Stimulated activated memory B cell treated with anti-CD40 and anti-IgM and Interleukin-4, amounts not matched to agents 10 μg/mL and 1 μg/mL and 100 μg/mL, for 72 hours (primary cell): ENCODE measurements around the gene PKN1.
"Not testable (repeated sequence)": the region's sequence is repeated elsewhere in the genome, so short reads cannot be mapped to it uniquely, and the experiment has no call there.

ENCODE experiments used
- ATAC-seq: fragments of 150-1000 bp; cut with Tn5 transposase; 2 replicates; pipeline ENCODE4 v1.10.0; 2021
- H3K27ac Mint-ChIP-seq: one replicate; pipeline ENCODE4 v1.8.0; 2022; ENCODE audit warnings: mild to moderate bottlenecking, mixed read lengths
- H3K27me3 Mint-ChIP-seq: one replicate; pipeline ENCODE4 v1.8.0; 2022; ENCODE audit warnings: mixed read lengths
- H3K36me3 Mint-ChIP-seq: one replicate; pipeline ENCODE4 v1.8.0; 2022; ENCODE audit warnings: mixed read lengths
- H3K4me1 Mint-ChIP-seq: one replicate; pipeline ENCODE4 v1.8.0; 2022; ENCODE audit warnings: mixed read lengths
- H3K4me3 Mint-ChIP-seq: one replicate; pipeline ENCODE4 v1.8.0; 2022; ENCODE audit warnings: mild to moderate bottlenecking, moderate library complexity, mixed read lengths
- H3K9me3 Mint-ChIP-seq: one replicate; pipeline ENCODE4 v1.8.0; 2022; ENCODE audit warnings: mixed read lengths

The PKN1 gene

DNA sequence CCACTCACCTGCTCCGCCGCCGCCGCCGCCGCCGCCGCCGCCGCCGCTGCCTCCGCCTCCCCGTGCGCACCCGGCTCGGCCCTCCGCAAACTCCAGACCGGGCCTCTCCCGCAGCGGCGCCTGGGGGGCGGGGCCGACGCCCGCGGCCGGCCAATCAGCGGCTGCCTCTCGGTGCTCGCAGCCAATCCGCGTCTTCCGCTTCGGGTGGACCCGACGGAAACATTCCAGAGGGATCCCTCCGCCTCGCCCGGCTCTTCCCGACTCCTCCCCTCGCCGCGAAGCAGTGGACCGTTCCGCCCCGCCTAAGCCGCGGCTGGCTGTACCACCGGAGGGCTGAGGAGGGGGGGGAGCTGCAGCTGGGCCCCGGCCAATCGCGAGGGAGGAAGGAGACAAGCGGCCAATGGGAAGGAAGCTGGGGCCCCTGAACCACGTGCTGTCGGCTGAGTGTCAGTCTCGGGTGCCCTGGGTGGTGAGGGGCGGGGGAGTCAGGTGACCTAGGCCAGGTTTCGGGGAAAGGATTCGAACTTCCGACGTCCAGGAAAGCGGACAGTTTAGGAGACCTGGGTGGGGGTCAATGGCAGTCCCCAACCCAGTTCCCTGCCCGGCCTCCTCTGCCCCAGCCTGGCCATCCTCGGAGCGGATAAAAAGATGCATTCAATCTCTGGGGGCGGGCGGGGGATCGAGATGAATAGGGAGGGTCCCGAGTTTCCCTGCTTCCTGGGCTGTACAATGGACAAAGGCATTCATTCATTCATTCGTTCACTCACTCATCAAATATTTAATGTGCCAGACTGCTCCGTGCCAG lies 63.1 kb downstream of the PKN1 start, which contains the start of gene GIPC1:
GIPC1 (minus strand) TSS at position 99 of the 805 bp plus-strand sequence. CDS start 13,151 bp downstream, outside the sequence.
- peaks cover 12% of the 10 kb centered on the region for H3K36me3 Mint-ChIP-seq

DNA sequence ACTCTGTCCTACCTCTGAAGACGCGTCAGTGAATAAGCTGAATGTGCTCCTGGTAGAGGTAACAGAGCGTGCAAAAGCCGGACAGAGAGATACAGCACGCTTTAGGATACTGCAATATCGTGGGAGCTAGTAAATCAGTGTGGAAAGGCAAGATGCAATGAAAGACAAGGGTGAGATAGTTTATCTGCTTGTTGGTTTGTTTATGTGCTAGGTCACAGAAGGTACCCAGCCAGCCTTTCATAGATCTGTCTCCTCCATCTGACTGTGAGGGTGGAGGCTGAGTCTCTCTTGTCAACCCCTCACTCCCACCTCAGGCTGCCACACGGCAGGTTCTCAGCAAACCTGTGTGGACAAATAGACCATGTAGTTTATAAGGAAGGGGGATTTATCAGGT lies 63.7 kb downstream of the PKN1 start:
- ATAC-seq, result no peak
- Mint-ChIP-seq H3K27ac (peak overlapping the region; percentile 72), H3K27me3 (no peaks in the 10 kb centered on the region)

More for the DNA sequence above, 63.1 kb downstream of the PKN1 start, which contains the start of gene GIPC1:
- H3K9me3 Mint-ChIP-seq, result no peaks in the 10 kb centered on the region
- peak; percentile 92 for ATAC-seq
- peak within 1 kb of the TSS; percentile 72 for H3K27ac Mint-ChIP-seq
- H3K27me3 Mint-ChIP-seq, result no peaks in the 10 kb centered on the region
- peak within 1 kb of the TSS; percentile 82 for H3K4me3 Mint-ChIP-seq
- H3K4me1 Mint-ChIP-seq, result peaks cover 9% of the 10 kb centered on the region

GRCh38 chr19:14497228-14497921 lies 64.3 kb downstream of the PKN1 start:
- no peak for ATAC-seq
- Mint-ChIP-seq H3K4me3 (no peak overlapping the region), H3K27ac (no peak overlapping the region)

More for the DNA sequence above, 63.7 kb downstream of the PKN1 start:
- H3K4me1 Mint-ChIP-seq, result peaks cover 9% of the 10 kb centered on the region
- no peaks in the 10 kb centered on the region for H3K9me3 Mint-ChIP-seq
- H3K4me3 Mint-ChIP-seq, result peak overlapping the region; percentile 82
- H3K36me3 Mint-ChIP-seq, result peaks cover 6% of the 10 kb centered on the region

GRCh38 chr19:14502334-14503092 lies 69.4 kb downstream of the PKN1 start:
- Mint-ChIP-seq H3K27ac (no peak overlapping the region), H3K36me3 (no peaks in the 10 kb centered on the region), H3K4me3 (no peak overlapping the region), H3K4me1 (peaks cover 6% of the 10 kb centered on the region), H3K27me3 (peaks cover 31% of the 10 kb centered on the region), H3K9me3 (no peaks in the 10 kb centered on the region)
- ATAC-seq, result no peak

More at GRCh38 chr19:14497228-14497921, 64.3 kb downstream of the PKN1 start:
- Mint-ChIP-seq H3K36me3 (peaks cover 5% of the 10 kb centered on the region), H3K9me3 (no peaks in the 10 kb centered on the region), H3K4me1 (peaks cover 9% of the 10 kb centered on the region), H3K27me3 (peaks cover 3% of the 10 kb centered on the region)

GRCh38 chr19:14503285-14503684 lies 70.2 kb downstream of the PKN1 start:
- no peak overlapping the region for H3K4me3 Mint-ChIP-seq
- H3K9me3 Mint-ChIP-seq, result no peaks in the 10 kb centered on the region
- no peak for ATAC-seq
- H3K4me1 Mint-ChIP-seq, result peaks cover 6% of the 10 kb centered on the region
- H3K36me3 Mint-ChIP-seq, result no peaks in the 10 kb centered on the region
- no peak overlapping the region for H3K27ac Mint-ChIP-seq
- H3K27me3 Mint-ChIP-seq, result peaks cover 31% of the 10 kb centered on the region

GRCh38 chr19:14504575-14504974 lies 71.5 kb downstream of the PKN1 start:
- not testable (repeated sequence) for ATAC-seq, H3K4me1 Mint-ChIP-seq, H3K27ac Mint-ChIP-seq, H3K36me3 Mint-ChIP-seq, H3K9me3 Mint-ChIP-seq, H3K4me3 Mint-ChIP-seq
- H3K27me3 Mint-ChIP-seq, result peaks cover 31% of the 10 kb centered on the region

DNA sequence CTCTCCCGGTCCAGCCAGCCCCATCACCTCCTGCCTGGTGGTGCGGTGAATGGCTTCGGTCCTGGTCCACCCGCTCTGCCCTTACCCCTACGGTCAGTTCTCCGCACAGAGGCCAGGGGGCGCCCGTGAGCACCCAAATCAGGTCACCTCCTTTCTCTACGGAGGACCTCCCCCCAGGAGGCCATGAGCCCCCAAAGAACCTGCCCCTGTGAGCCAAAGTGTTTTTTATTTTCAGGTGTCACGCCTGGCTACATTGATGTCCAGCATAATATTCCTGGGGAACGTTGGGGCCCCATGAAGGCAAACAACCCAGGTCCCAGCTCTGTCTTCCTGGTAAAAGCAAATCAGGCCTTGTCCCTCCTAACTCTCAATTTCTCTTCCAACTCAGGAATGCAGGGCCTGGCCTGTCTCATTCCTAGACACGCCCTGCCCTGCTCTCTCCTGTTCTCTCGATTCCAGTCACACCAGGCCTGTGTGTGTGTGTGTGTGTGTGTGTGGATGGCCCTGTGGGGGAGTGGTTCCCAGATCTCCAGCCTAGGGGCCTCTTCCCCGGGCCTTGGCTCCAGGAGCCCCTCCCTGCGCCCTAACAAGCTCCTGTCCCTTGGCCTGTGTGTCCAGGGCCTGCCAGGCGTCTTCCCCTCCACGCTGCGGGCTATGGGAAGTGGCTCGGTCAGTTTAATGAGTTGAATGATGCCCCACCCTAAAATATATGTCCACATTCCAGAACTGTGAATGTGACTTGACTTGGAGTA lies 72.6 kb downstream of the PKN1 start:
- H3K27me3 Mint-ChIP-seq, result peaks cover 31% of the 10 kb centered on the region
- peak; percentile 74 for ATAC-seq
- H3K9me3 Mint-ChIP-seq, result no peaks in the 10 kb centered on the region
- no peak overlapping the region for H3K27ac Mint-ChIP-seq
- no peak overlapping the region for H3K4me3 Mint-ChIP-seq
- no peaks in the 10 kb centered on the region for H3K36me3 Mint-ChIP-seq
- H3K4me1 Mint-ChIP-seq, result peaks cover 6% of the 10 kb centered on the region

DNA sequence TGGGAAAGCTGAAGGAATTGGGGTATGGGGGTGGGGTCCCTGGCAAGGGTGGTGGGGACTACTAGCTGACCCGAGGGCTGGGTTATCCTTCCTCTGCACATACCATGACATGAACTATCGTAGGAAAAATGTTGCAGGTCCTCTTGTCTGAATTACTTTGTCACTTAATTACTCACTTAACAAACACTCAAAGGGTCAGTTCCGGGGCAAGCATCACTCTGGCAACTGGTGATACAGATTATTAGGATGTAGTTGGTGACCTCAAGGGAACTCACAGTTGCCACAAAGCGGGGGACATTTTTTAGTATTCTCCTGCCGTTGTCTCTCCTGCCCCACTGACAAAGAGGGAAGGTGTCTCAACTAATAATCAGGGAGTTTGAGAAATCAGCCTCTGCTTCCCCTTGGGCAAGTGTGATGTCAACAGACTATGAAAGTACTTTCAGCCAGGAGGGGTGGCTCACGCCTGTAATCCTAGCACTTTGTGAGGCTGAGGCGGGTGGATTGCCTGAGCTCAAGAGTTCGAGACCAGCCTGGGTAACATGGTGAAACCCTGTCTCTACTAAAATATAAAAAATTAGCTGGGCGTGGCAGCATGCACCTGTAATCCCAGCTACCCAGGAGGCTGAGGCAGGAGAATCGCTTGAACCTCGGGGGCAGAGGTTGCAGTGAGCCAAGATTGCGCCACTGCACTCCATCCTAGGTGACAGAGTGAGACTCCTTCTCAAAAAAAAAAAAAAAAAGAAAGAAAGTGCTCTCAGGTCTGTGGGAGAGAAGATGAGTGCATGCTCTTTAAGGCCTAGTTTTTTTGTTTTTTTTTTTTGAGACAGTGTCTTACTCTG lies 74.8 kb downstream of the PKN1 start:
- Mint-ChIP-seq H3K4me1 (peaks cover 6% of the 10 kb centered on the region), H3K4me3 (no peak overlapping the region), H3K27ac (no peak overlapping the region), H3K27me3 (peaks cover 23% of the 10 kb centered on the region), H3K36me3 (no peaks in the 10 kb centered on the region), H3K9me3 (no peaks in the 10 kb centered on the region)
- ATAC-seq, result no peak

GRCh38 chr19:14510311-14511228 lies 77.5 kb downstream of the PKN1 start:
- Mint-ChIP-seq H3K36me3 (peaks cover 21% of the 10 kb centered on the region), H3K4me3 (no peak overlapping the region), H3K27ac (no peak overlapping the region), H3K9me3 (no peaks in the 10 kb centered on the region), H3K27me3 (peaks cover 3% of the 10 kb centered on the region), H3K4me1 (peaks cover 17% of the 10 kb centered on the region)
- no peak for ATAC-seq

DNA sequence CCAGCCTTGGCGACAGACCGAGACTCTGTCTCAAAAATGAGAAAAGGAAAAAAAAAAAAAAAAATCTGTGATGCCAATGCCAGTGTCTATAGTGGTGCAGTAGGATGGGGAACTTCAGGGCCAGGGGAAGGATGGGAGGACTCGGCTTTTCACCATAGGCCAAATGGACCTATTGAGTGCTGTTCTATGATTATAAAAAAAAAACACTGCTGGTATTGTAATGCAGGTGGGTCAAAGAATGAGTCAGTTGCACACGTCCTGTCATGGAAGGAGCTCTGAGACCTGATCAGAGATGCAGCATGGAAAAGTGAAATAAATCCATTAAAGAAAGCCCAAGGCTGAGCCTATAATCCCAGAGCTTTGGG lies 78.1 kb downstream of the PKN1 start:
- Mint-ChIP-seq H3K27ac (no peak overlapping the region), H3K27me3 (no peaks in the 10 kb centered on the region), H3K4me1 (peaks cover 22% of the 10 kb centered on the region), H3K36me3 (peaks cover 28% of the 10 kb centered on the region), H3K9me3 (no peaks in the 10 kb centered on the region), H3K4me3 (no peak overlapping the region)
- no peak for ATAC-seq

DNA sequence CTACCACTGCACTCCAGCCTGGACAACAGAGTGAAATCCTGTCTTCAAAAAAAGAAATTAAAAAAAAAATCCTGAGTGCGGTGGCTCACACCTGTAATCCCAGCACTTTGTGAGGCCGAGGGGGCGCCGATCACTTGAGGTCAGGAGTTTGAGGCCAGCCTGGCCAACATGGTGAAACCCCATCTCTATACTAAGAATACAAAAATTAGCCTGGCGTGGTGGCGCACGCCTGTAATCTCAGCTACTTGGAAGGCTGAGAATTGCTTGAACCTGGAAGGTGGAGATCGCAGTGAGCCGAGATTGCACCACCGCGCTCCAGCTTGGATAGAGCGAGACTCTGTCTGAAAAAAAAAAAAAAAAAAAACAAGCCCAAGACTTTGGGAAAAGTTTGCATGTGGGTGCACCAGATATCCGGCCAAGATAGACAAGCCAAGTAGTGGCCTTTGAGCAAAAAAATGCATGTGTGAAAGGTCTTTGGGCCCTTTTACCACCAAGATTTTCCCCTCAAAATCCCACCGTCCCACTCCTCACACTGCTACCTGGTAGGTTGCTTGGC lies 79.4 kb downstream of the PKN1 start:
- Mint-ChIP-seq H3K9me3 (no peaks in the 10 kb centered on the region), H3K36me3 (peaks cover 37% of the 10 kb centered on the region)

GRCh38 chr19:14514215-14514863 lies 81.2 kb downstream of the PKN1 start:
- Mint-ChIP-seq H3K4me3 (no peak overlapping the region), H3K27ac (no peak overlapping the region), H3K4me1 (peaks cover 35% of the 10 kb centered on the region), H3K9me3 (no peaks in the 10 kb centered on the region), H3K27me3 (no peaks in the 10 kb centered on the region), H3K36me3 (peaks cover 37% of the 10 kb centered on the region)
- ATAC-seq, result no peak

More for the DNA sequence above, 79.4 kb downstream of the PKN1 start:
- Mint-ChIP-seq H3K27ac (no peak overlapping the region), H3K4me1 (peaks cover 33% of the 10 kb centered on the region), H3K4me3 (no peak overlapping the region), H3K27me3 (no peaks in the 10 kb centered on the region)
- ATAC-seq, result no peak
